ENCODE data around the gene KAZN.

The KAZN gene

DNA sequence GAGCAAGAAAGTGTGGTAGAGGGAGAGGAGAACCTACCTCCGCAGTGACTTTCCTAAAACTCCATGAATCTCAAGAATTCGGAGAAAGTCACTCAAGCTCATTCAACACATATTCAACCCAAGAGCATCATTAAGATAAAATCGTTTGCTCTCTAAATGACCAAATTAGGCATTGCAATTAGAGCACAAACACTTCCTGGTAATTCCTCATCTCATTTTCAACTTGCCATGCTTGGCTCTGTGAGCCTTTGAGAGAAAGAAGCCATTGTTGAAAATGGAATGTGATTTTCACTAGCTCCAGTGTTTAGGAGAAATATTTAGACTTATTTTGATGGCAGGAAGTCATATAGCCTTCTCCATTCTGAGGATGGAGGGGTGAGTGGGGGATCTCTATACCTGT lies 52.5 kb downstream of the KAZN start:
- intact Hi-C loops (cut with micrococcal nuclease), result no loop called here

GRCh38 chr1:14652840-14653239 lies 54.4 kb downstream of the KAZN start:
- Mint-ChIP-seq H3K27ac (no peak overlapping the region), H3K4me3 (no peak overlapping the region), H3K9me3 (peaks cover 9% of the 10 kb centered on the region), H3K4me1 (ENCODE audit: low read depth) (no peaks in the 10 kb centered on the region), H3K36me3 (ENCODE audit: low read depth) (no peaks in the 10 kb centered on the region), H3K27me3 (no peaks in the 10 kb centered on the region)
- intact Hi-C loops (cut with micrococcal nuclease), result no loop called here

More for the DNA sequence above, 52.5 kb downstream of the KAZN start:
- Mint-ChIP-seq H3K27me3 (no peaks in the 10 kb centered on the region), H3K4me1 (ENCODE audit: low read depth) (no peaks in the 10 kb centered on the region), H3K4me3 (no peak overlapping the region), H3K27ac (no peak overlapping the region), H3K9me3 (peaks cover under 1% of the 10 kb centered on the region), H3K36me3 (ENCODE audit: low read depth) (no peaks in the 10 kb centered on the region)

DNA sequence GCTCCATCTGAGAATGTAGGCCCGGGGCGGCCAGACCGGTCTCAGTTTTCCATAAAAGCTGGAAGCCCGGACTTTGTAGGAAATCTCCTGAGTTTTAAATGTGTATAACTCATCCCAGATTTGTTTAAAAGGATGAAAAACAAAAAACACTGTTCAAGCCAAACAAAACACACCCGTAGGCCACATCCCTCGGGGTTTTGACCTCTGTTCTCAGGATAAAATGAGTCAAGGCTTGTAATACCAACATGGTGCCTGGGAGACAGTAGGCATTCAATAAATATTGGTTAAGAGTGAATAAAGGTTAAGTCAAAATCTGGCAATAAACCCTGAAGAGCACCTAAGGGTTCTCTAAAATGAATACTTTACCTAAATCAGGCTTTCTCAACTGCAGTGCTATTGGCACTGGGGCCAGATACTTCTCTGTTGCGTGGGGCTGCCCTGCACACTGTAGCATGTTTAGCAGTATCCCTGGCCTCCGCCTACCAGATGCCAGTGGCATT lies 55.0 kb downstream of the KAZN start:
- Mint-ChIP-seq H3K27me3 (no peaks in the 10 kb centered on the region), H3K36me3 (ENCODE audit: low read depth) (no peaks in the 10 kb centered on the region), H3K4me3 (no peak overlapping the region), H3K9me3 (peaks cover 9% of the 10 kb centered on the region), H3K27ac (no peak overlapping the region), H3K4me1 (ENCODE audit: low read depth) (no peaks in the 10 kb centered on the region)
- intact Hi-C loops (cut with micrococcal nuclease), result no loop called here

GRCh38 chr1:14654554-14654953 lies 56.1 kb downstream of the KAZN start:
- intact Hi-C loops (cut with micrococcal nuclease), result no loop called here
- no peaks in the 10 kb centered on the region for H3K36me3 Mint-ChIP-seq (ENCODE audit: low read depth)
- peaks cover 9% of the 10 kb centered on the region for H3K9me3 Mint-ChIP-seq
- H3K4me1 Mint-ChIP-seq (ENCODE audit: low read depth), result no peaks in the 10 kb centered on the region
- no peak overlapping the region for H3K27ac Mint-ChIP-seq
- no peaks in the 10 kb centered on the region for H3K27me3 Mint-ChIP-seq
- H3K4me3 Mint-ChIP-seq, result no peak overlapping the region

GRCh38 chr1:14655385-14655784 lies 56.9 kb downstream of the KAZN start:
- intact Hi-C loops (cut with micrococcal nuclease), result no loop called here
- Mint-ChIP-seq H3K4me3 (no peak overlapping the region), H3K9me3 (peaks cover 9% of the 10 kb centered on the region), H3K27ac (no peak overlapping the region), H3K27me3 (peaks cover under 1% of the 10 kb centered on the region), H3K36me3 (ENCODE audit: low read depth) (no peaks in the 10 kb centered on the region), H3K4me1 (ENCODE audit: low read depth) (peaks cover under 1% of the 10 kb centered on the region)

DNA sequence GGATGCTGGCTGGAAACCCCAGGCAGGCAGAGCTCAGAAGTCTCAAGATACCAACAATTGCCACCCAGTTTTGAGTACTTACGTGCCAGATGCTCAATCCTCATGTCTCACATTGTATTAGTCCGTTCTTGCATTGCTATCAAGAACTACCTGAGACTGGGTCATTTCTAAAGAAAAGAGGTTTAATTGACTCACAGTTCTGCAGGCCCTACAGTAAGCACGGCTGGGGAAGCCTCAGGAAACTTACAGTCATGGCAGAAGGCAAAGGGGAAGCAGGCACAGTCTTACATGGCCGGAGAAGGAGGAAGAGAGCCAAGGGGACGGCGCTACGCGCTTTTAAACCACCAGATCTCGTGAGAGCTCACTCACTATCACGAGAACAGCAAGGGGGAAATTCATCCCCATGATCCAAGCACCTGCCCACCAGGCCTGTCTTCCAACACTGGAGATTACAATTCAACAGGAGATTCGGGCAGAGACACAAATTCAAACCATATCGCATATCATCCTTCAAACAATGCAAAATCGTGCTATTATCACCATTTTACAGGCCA lies 58.0 kb downstream of the KAZN start:
- Mint-ChIP-seq H3K27me3 (peaks cover 5% of the 10 kb centered on the region), H3K27ac (no peak overlapping the region), H3K9me3 (peaks cover 9% of the 10 kb centered on the region), H3K4me1 (ENCODE audit: low read depth) (peaks cover 9% of the 10 kb centered on the region), H3K36me3 (ENCODE audit: low read depth) (no peaks in the 10 kb centered on the region), H3K4me3 (no peak overlapping the region)
- intact Hi-C loops (cut with micrococcal nuclease), result no loop called here

GRCh38 chr1:14658642-14659041 lies 60.2 kb downstream of the KAZN start:
- Mint-ChIP-seq H3K9me3 (peaks cover 9% of the 10 kb centered on the region), H3K4me3 (no peak overlapping the region), H3K4me1 (ENCODE audit: low read depth) (peaks cover 9% of the 10 kb centered on the region), H3K27me3 (peaks cover 6% of the 10 kb centered on the region), H3K27ac (no peak overlapping the region), H3K36me3 (ENCODE audit: low read depth) (no peaks in the 10 kb centered on the region)
- intact Hi-C loops (cut with micrococcal nuclease), result no loop called here

DNA sequence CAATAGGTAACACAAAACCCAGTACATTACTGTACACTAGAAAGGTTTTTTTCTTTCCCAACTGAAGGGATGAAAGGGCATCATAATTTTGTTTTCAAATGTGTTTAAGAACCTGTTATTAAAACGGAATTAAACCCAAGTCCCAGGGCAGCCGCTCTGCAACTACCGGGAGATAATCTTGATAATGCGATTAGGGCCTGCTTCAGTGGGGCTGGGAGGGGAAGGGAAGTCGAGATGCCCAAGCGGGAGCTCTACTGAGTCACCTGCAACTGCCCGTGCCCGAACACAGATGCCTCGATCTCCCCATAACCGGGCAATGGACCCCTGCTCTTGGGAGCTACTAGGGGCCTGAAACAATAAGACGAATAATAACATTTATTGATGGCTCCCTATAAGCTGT lies 61.4 kb downstream of the KAZN start:
- H3K36me3 Mint-ChIP-seq (ENCODE audit: low read depth), result no peaks in the 10 kb centered on the region
- intact Hi-C loops (cut with micrococcal nuclease), result no loop called here
- no peak overlapping the region for H3K4me3 Mint-ChIP-seq
- H3K9me3 Mint-ChIP-seq, result peaks cover 9% of the 10 kb centered on the region
- H3K27ac Mint-ChIP-seq, result no peak overlapping the region
- H3K27me3 Mint-ChIP-seq, result peaks cover 6% of the 10 kb centered on the region
- H3K4me1 Mint-ChIP-seq (ENCODE audit: low read depth), result peaks cover 9% of the 10 kb centered on the region

GRCh38 chr1:14660801-14661200 lies 62.3 kb downstream of the KAZN start:
- peaks cover 6% of the 10 kb centered on the region for H3K27me3 Mint-ChIP-seq
- no peak overlapping the region for H3K27ac Mint-ChIP-seq
- H3K4me3 Mint-ChIP-seq, result peak overlapping the region; percentile 70
- H3K9me3 Mint-ChIP-seq, result peaks cover 9% of the 10 kb centered on the region
- intact Hi-C loops (cut with micrococcal nuclease), result no loop called here
- H3K36me3 Mint-ChIP-seq (ENCODE audit: low read depth), result no peaks in the 10 kb centered on the region
- peaks cover 9% of the 10 kb centered on the region for H3K4me1 Mint-ChIP-seq (ENCODE audit: low read depth)

DNA sequence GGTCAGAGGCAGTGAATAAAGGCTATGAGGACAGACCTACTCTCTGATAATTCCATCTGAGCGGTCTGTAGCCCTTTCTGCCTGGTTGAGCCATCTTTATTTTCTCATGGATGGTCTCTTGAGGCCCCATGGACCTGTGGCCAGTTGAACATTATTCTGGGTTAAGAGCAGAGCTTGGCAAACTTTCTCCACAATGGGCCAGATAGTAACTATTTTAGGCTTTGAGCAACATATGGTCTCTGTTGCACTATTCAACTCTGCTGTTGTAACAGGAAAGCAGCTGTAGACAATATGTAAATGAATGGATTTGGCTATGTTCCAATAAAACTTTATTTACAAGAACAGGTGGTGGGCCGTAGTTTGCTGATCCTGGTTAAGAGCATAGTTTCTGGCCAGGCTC lies 62.7 kb downstream of the KAZN start:
- H3K27me3 Mint-ChIP-seq, result peaks cover 6% of the 10 kb centered on the region
- H3K27ac Mint-ChIP-seq, result no peak overlapping the region
- peaks cover 6% of the 10 kb centered on the region for H3K9me3 Mint-ChIP-seq
- H3K4me1 Mint-ChIP-seq (ENCODE audit: low read depth), result peaks cover 9% of the 10 kb centered on the region
- no peak overlapping the region for H3K4me3 Mint-ChIP-seq
- no peaks in the 10 kb centered on the region for H3K36me3 Mint-ChIP-seq (ENCODE audit: low read depth)
- intact Hi-C loops (cut with micrococcal nuclease), result no loop called here

DNA sequence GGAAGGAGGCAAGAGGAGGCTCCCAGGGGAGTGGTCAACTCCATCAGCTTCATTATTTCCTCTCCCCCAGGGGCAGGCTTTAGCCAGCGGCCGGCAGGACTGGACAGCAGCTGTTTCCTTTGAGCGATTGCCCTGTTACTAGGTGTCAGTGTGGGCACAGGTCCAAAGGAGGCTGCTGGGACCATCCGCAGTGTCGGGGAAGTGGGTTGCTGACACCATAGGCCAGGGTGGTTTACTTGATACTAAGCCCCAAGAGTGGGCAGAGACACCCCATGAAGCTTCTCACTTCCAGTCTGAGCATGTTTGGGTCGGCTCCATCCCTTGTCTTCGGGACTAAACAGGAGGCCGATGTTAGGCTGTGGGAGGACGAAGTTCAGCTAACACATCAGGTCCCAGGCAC lies 63.6 kb downstream of the KAZN start:
- Mint-ChIP-seq H3K27me3 (peaks cover 6% of the 10 kb centered on the region), H3K36me3 (ENCODE audit: low read depth) (no peaks in the 10 kb centered on the region), H3K4me3 (no peak overlapping the region), H3K4me1 (ENCODE audit: low read depth) (peaks cover 9% of the 10 kb centered on the region), H3K27ac (no peak overlapping the region), H3K9me3 (no peaks in the 10 kb centered on the region)
- intact Hi-C loops (cut with micrococcal nuclease), result no loop called here

GRCh38 chr1:14663773-14664172 lies 65.3 kb downstream of the KAZN start:
- Mint-ChIP-seq H3K4me3 (no peak overlapping the region), H3K4me1 (ENCODE audit: low read depth) (peaks cover 9% of the 10 kb centered on the region), H3K27me3 (peaks cover 6% of the 10 kb centered on the region), H3K9me3 (no peaks in the 10 kb centered on the region), H3K36me3 (ENCODE audit: low read depth) (no peaks in the 10 kb centered on the region), H3K27ac (no peak overlapping the region)
- intact Hi-C loops (cut with micrococcal nuclease), result no loop called here

- Mint-ChIP-seq H3K27me3 (peaks cover 1% of the 10 kb centered on the region), H3K27ac (no peak overlapping the region), H3K36me3 (ENCODE audit: low read depth) (no peaks in the 10 kb centered on the region), H3K9me3 (no peaks in the 10 kb centered on the region), H3K4me3 (no peak overlapping the region), H3K4me1 (ENCODE audit: low read depth) (no peaks in the 10 kb centered on the region)
- intact Hi-C loops (cut with micrococcal nuclease), result no loop called here
Observed at GRCh38 chr1:14666373-14666772, 67.9 kb downstream of the KAZN start.

- Mint-ChIP-seq H3K4me3 (no peak overlapping the region), H3K27me3 (peaks cover 1% of the 10 kb centered on the region), H3K36me3 (ENCODE audit: low read depth) (no peaks in the 10 kb centered on the region), H3K27ac (no peak overlapping the region), H3K9me3 (no peaks in the 10 kb centered on the region), H3K4me1 (ENCODE audit: low read depth) (no peaks in the 10 kb centered on the region)
- intact Hi-C loops (cut with micrococcal nuclease), result no loop called here
Observed at GRCh38 chr1:14666962-14667650, 68.6 kb downstream of the KAZN start.

DNA sequence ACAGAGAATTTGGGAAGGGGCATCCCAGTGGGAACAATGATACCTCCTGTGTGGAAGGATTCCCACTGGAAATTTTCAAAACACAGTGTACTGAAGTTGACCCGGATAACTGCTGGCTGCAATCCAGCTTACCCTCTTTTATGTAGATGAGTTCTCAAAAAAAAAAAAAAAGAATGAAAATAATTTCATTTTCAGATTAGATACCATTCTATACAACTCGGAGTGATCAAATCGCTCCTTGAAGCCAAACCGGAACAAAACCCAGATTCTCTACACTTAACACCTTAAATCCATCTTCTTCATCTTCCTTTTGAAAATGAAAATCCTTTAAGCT lies 69.1 kb downstream of the KAZN start:
- Mint-ChIP-seq H3K36me3 (ENCODE audit: low read depth) (no peaks in the 10 kb centered on the region), H3K4me3 (no peak overlapping the region), H3K4me1 (ENCODE audit: low read depth) (no peaks in the 10 kb centered on the region), H3K9me3 (no peaks in the 10 kb centered on the region), H3K27ac (no peak overlapping the region), H3K27me3 (peaks cover 1% of the 10 kb centered on the region)
- intact Hi-C loops (cut with micrococcal nuclease), result no loop called here
